Thoracic aorta (tissue), 2 donors: ENCODE data around the gene SRA1. TPM values are rescaled to one million over a fixed set of nuclear protein-coding genes. Genes with fewer than 3 reads are reported as not detected.
A peak's percentile ranks its signal among the peaks of the same experiment; 100 is the strongest.

ENCODE experiments used
- ATAC-seq: fragments of 150-250 bp; one replicate; pipeline ENCODE4 v1.8.0; 2017; ENCODE audit warnings: low read depth; ENCODE audit not compliant: insufficient number of reproducible peaks, low FRiP score
- DNase-seq: peaks from one replicate; pipeline ENCODE4 v3.0.0-alpha.2; 2020; ENCODE audit warnings: low spot score
- H3K27ac ChIP-seq, 2 donors: fragments of 200-600 bp; sonication (generic); 1 replicate in 1 of 2; 2 replicates in 1 of 2; pipeline ENCODE4 v1.5.1; 2016; ENCODE audit warnings: mild to moderate bottlenecking in 2 of 2, moderate library complexity in 2 of 2
- H3K27me3 ChIP-seq: fragments of 200-600 bp; sonication (generic); replicated peaks from 2 replicates; pipeline ENCODE4 v1.6.0; 2016; ENCODE audit warnings: mild to moderate bottlenecking; ENCODE audit not compliant: insufficient read depth
- H3K36me3 ChIP-seq: fragments of 200-600 bp; sonication (generic); one replicate; pipeline ENCODE4 v1.5.1; 2016
- H3K4me1 ChIP-seq, 2 donors: fragments of 200-600 bp; sonication (generic); 1 replicate in 1 of 2; 2 replicates in 1 of 2; pipeline versions ENCODE4 v1.5.1 to v1.6.0; 2016; ENCODE audit warnings: low read depth in 2 of 2, mild to moderate bottlenecking in 1 of 2; ENCODE audit not compliant: control insufficient read depth in 1 of 2
- H3K4me3 ChIP-seq: fragments of 200-600 bp; sonication (generic); 2 replicates; pipeline ENCODE4 v1.5.1; 2016; ENCODE audit warnings: mild to moderate bottlenecking
- H3K9me3 ChIP-seq: fragments of 200-600 bp; sonication (generic); 2 replicates; pipeline ENCODE4 v1.5.1; 2016
- total RNA-seq, 2 donors: library from RNA; depleted of rRNA; stranded (reverse); fragments of >200 nt; gene quantifications; one replicate each; pipeline versions ENCODE4 v1.1.0 to v1.2.3, GENCODE V29; 2016
- TF ChIP-seq, protein P1 (sequence below): fragments of 200-600 bp; sonication (generic); IDR thresholded peaks from one replicate; pipeline ENCODE4 v1.5.1; 2019; ENCODE audit warnings: antibody characterized with exemption

SRA1 gene
- total RNA-seq, 2 donors from 2014 or later: 29.6 to 34.3 TPM

DNA sequence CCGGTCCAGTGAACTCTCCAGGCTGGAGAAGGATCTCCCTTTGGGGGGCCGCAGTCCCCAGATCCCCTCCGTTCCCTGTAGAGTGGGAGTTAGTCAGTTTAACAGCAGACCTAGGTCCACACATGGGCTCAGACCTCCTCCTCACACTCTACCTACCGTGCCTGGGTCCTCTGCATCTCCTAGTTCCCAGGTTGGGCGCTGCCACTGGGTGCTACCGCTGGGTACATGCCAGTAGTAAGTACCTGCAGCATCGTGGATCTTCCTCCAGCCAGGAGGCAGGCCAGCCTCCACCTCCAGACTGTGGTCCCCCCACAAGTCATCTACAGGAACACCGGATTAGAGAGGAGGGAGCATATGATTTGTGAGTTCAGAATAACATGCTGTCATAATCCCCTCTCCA, 6.3 kb upstream of the SRA1 start:
- Histone ChIP-seq H3K4me1 (peaks cover 10 to 55% of the 10 kb centered on the region in 2 donors), H3K9me3 (no peaks in the 10 kb centered on the region), H3K36me3 (peaks cover 10% of the 10 kb centered on the region), H3K27me3 (no peaks in the 10 kb centered on the region), H3K4me3 (peak overlapping the region; percentile 79), H3K27ac (peak overlapping the region; percentile 87 to 90)
- ATAC-seq (no peak), DNase-seq (no peak)
- TF ChIP-seq, protein P1, sequence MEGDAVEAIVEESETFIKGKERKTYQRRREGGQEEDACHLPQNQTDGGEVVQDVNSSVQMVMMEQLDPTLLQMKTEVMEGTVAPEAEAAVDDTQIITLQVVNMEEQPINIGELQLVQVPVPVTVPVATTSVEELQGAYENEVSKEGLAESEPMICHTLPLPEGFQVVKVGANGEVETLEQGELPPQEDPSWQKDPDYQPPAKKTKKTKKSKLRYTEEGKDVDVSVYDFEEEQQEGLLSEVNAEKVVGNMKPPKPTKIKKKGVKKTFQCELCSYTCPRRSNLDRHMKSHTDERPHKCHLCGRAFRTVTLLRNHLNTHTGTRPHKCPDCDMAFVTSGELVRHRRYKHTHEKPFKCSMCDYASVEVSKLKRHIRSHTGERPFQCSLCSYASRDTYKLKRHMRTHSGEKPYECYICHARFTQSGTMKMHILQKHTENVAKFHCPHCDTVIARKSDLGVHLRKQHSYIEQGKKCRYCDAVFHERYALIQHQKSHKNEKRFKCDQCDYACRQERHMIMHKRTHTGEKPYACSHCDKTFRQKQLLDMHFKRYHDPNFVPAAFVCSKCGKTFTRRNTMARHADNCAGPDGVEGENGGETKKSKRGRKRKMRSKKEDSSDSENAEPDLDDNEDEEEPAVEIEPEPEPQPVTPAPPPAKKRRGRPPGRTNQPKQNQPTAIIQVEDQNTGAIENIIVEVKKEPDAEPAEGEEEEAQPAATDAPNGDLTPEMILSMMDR: no peak

DNA sequence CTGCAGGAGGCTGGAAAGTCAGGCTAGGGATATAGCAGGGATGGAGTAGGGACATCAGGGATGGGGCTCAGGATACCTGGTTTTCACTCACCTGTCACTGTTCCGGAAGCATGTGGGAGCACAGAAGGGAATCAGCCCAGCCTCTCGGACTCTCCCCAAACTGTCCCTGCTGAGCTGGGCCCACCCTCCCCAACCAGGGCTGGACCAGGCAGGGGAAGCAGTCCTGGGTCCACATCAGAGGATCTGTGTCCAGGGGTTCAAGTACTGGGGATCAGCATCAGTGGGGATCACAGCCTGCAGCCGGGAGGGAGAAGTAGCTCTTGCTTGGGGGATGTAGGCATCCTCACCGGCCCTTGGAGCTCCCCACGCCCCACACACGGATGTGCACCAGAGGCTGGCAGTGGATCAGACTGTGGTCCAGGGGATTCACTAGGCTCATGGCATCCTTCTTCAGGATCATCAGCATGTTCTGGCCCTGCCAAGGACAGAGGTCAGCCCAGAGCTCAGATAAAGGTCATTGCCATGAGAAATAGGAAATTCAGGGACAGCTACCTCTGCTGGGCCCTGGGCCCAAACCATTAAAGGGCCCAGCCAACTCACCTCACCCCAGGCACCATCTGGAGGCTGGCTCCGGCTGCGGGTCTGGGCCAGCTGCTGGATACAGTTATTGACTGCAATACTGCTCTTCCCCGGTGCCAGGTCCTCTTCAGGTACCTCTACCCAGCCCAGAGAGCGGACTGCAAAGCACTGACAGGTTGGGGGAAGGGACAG, 4.7 kb upstream of the SRA1 start:
- DNase-seq (no peak), ATAC-seq (no peak)
- H3K4me1 ChIP-seq: peaks cover 10 to 47% of the 10 kb centered on the region in 2 donors
- peaks cover 7% of the 10 kb centered on the region for H3K36me3 ChIP-seq
- no peaks in the 10 kb centered on the region for H3K27me3 ChIP-seq
- no peaks in the 10 kb centered on the region for H3K9me3 ChIP-seq
- no peak overlapping the region for H3K27ac ChIP-seq
- no peak overlapping the region for H3K4me3 ChIP-seq
- TF ChIP-seq, protein P1: no peak

DNA sequence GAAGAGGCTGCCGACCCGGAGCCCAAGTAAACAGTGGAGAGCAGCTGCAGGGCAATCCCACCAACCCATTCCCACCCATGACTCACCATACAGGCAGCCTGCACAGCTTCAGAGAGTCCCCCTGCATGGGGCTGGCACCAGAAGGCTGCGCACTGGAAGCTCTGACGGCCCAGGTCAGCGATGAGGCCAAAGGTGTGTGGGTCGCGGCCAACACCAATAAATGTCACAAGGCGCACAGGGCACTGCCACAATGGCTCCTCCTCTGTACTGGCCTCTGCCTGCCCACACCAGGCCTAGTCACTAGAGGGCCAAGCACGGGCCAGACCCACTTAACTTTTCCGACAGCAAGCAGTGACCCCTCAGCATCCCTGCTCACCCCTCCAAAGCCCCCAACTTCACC, 3.0 kb upstream of the SRA1 start:
- no peaks in the 10 kb centered on the region for H3K36me3 ChIP-seq
- no peak overlapping the region for H3K4me3 ChIP-seq
- TF ChIP-seq, protein P1: no peak
- H3K9me3 ChIP-seq: no peaks in the 10 kb centered on the region
- no peaks in the 10 kb centered on the region for H3K27me3 ChIP-seq
- H3K27ac ChIP-seq: no peak overlapping the region
- ATAC-seq (no peak), DNase-seq (no peak)
- peaks cover 14 to 46% of the 10 kb centered on the region in 2 donors for H3K4me1 ChIP-seq

DNA sequence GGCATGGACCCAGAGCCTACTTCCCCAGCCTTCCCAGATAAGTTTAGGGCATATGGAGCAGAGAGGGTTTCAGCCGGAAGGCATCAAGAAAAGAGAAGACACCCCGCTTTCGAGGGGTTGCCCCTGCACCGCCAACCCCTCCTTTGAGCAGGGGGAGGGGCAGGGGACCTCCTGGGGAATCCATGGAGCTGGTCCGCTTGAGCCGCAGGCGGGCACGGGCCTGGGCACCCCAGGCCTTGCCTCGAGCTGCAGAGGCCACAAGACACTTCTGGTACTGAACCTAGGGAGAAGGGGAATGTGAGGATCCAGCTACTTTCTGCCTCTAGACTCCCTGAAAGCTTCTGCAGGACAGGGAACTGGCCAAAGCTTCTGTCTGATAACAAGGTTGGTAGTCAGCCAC, 1.3 kb upstream of the SRA1 start:
- Histone ChIP-seq H3K4me3 (no peak overlapping the region), H3K27ac (peak overlapping the region; percentile 83 to 87), H3K27me3 (no peaks in the 10 kb centered on the region), H3K36me3 (no peaks in the 10 kb centered on the region), H3K9me3 (no peaks in the 10 kb centered on the region), H3K4me1 (peaks cover 20 to 48% of the 10 kb centered on the region in 2 donors)
- TF ChIP-seq, protein P1: no peak
- ATAC-seq (no peak), DNase-seq (no peak)

DNA sequence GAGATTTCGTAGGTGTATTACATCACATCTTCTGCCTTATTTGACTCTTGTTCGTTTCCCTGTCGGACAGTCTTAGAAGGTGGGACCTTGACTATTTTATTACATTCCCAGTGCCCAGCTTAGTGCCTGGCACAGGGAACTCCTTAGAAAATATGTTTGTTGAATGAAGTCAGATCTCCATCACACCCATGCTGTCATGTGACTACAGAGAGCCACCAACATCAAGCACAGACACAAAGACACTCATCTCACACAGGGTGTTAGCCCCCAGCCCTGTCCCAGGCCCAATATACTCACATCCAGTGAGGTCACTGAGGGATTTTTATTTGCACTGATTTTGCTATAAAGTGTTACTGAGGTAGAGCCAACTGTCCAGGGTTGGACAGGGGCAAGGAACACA, 692 bp upstream of the SRA1 start:
- Histone ChIP-seq H3K27ac (peak overlapping the region; percentile 83 to 87), H3K4me3 (peak overlapping the region; percentile 79), H3K36me3 (no peaks in the 10 kb centered on the region), H3K9me3 (no peaks in the 10 kb centered on the region), H3K27me3 (no peaks in the 10 kb centered on the region), H3K4me1 (peaks cover 20 to 43% of the 10 kb centered on the region in 2 donors)
- no peak for DNase-seq
- ATAC-seq: no peak
- TF ChIP-seq, protein P1: no peak
